Ectodermal cell (in vitro differentiated cells): ENCODE data around the gene SLC25A18.
"Not testable (repeated sequence)": the region's sequence is repeated elsewhere in the genome, so short reads cannot be mapped to it uniquely, and the experiment has no call there.

ENCODE experiments used
- H3K27ac ChIP-seq: 2 replicates; pipeline ENCODE4 v1.7.0; 2013; ENCODE audit warnings: mild to moderate bottlenecking, low read depth, low read length; ENCODE audit not compliant: insufficient read depth, poor library complexity, severe bottlenecking
- H3K27me3 ChIP-seq: 2 replicates; pipeline ENCODE4 v1.7.0; 2013; ENCODE audit warnings: mild to moderate bottlenecking, low read length; ENCODE audit not compliant: insufficient read depth, control insufficient read depth, poor library complexity, severe bottlenecking
- H3K36me3 ChIP-seq: one replicate; pipeline ENCODE4 v1.7.0; 2013; ENCODE audit warnings: low read length; ENCODE audit not compliant: control insufficient read depth, insufficient read depth
- H3K4me1 ChIP-seq: one replicate; pipeline ENCODE4 v1.7.0; 2013; ENCODE audit warnings: low read length; ENCODE audit not compliant: control insufficient read depth, insufficient read depth
- H3K4me3 ChIP-seq: 2 replicates; pipeline ENCODE4 v1.7.0; 2013; ENCODE audit warnings: low read depth, low read length, control low read depth; ENCODE audit not compliant: insufficient read depth
- H3K9me3 ChIP-seq: 2 replicates; pipeline ENCODE4 v1.7.0; 2013; ENCODE audit warnings: mild to moderate bottlenecking, low read length, moderate library complexity; ENCODE audit not compliant: control insufficient read depth
- WGBS, 2 experiments: methylation state at CpG; one replicate each; pipeline ENCODE4 v1.1.7; 2013; ENCODE audit warnings: missing lambda C conversion rate in 2 of 2; 5-methylcytosine and 5-hydroxymethylcytosine counted together

SLC25A18 gene

GRCh38 chr22:17629641-17630040 lies 66.3 kb downstream of the SLC25A18 start:
- H3K27ac ChIP-seq = no peak overlapping the region
- H3K4me1 ChIP-seq = peaks cover 3% of the 10 kb centered on the region
- H3K27me3 ChIP-seq = no peaks in the 10 kb centered on the region
- no peak overlapping the region for H3K4me3 ChIP-seq
- H3K9me3 ChIP-seq = no peaks in the 10 kb centered on the region
- WGBS, 2 experiments = 94% methylated on average over 7 of the region's 7 CpGs
- no peaks in the 10 kb centered on the region for H3K36me3 ChIP-seq

DNA sequence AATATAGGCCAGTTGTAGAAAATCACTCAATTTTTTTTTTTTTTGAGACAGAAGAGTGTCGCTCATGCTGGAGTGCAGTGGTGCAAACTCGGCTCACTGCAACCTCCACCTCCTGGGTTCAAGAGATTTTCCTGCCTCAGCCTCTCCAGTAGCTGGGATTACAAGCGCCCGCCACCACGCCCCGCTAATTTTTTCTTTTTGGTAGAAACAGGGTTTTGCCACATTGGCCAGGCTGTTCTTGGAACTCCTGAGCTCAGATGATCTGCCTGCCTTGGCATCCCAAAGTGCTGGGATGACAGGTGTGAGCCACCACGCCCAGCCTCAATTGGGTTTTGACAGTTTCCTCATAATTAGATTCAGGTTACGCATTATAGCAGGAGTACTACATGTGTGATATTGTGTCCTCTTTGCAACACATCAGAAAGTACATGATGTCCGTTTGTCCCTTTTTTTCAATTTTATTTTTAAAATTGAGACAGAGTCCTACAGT lies 67.8 kb downstream of the SLC25A18 start:
- Histone ChIP-seq H3K9me3 (no peaks in the 10 kb centered on the region), H3K27ac (no peak overlapping the region), H3K36me3 (no peaks in the 10 kb centered on the region), H3K4me1 (peaks cover 3% of the 10 kb centered on the region), H3K4me3 (no peak overlapping the region), H3K27me3 (no peaks in the 10 kb centered on the region)
- 94 to 95% methylated on average over 9 of the region's 9 CpGs for WGBS, 2 experiments

- no peak overlapping the region for H3K27ac ChIP-seq
- WGBS, 2 experiments = 78 to 88% methylated on average over 4 of the region's 4 CpGs
- H3K27me3 ChIP-seq = no peaks in the 10 kb centered on the region
- no peaks in the 10 kb centered on the region for H3K36me3 ChIP-seq
- H3K9me3 ChIP-seq = no peaks in the 10 kb centered on the region
- no peaks in the 10 kb centered on the region for H3K4me1 ChIP-seq
- H3K4me3 ChIP-seq = no peak overlapping the region
Observed at GRCh38 chr22:17633217-17633997, 70.1 kb downstream of the SLC25A18 start.

- Histone ChIP-seq H3K27ac (no peak overlapping the region), H3K27me3 (no peaks in the 10 kb centered on the region), H3K36me3 (no peaks in the 10 kb centered on the region), H3K4me3 (no peak overlapping the region), H3K9me3 (no peaks in the 10 kb centered on the region), H3K4me1 (no peaks in the 10 kb centered on the region)
- WGBS, 2 experiments = 87 to 92% methylated on average over 3 of the region's 3 CpGs
Observed at GRCh38 chr22:17633998-17634323, 70.7 kb downstream of the SLC25A18 start.

GRCh38 chr22:17634696-17635095 lies 71.4 kb downstream of the SLC25A18 start:
- no peaks in the 10 kb centered on the region for H3K27me3 ChIP-seq
- peaks cover 2% of the 10 kb centered on the region for H3K4me1 ChIP-seq
- H3K36me3 ChIP-seq = no peaks in the 10 kb centered on the region
- WGBS, 2 experiments = 89 to 95% methylated on average over 3 of the region's 3 CpGs
- H3K27ac ChIP-seq = no peak overlapping the region
- H3K9me3 ChIP-seq = no peaks in the 10 kb centered on the region
- H3K4me3 ChIP-seq = no peak overlapping the region

DNA sequence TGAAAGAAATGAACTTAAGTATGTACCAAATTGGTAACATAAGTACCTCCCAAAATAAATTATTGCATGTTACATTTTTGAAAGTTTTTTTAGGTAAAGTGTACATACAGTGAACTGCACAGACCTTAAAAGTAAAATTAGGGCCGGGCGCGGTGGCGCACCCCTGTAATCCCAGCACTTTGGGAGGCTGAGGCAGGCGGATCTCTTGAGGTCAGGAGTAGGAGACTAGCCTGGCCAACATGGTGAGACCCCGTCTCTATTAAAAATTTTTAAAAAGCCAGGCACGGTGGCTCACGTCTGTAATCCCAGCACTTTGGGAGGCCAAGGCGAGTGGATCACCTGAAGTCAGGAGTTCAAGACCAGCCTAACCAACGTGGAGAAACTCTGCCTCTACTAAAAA lies 73.6 kb downstream of the SLC25A18 start:
- not testable (repeated sequence) for H3K36me3 ChIP-seq, H3K4me3 ChIP-seq, H3K9me3 ChIP-seq, H3K27ac ChIP-seq, H3K27me3 ChIP-seq, H3K4me1 ChIP-seq
- WGBS, 2 experiments = 95 to 96% methylated on average over 10 of the region's 10 CpGs

GRCh38 chr22:17637490-17638181 lies 74.3 kb downstream of the SLC25A18 start:
- H3K27ac ChIP-seq = peak overlapping the region; percentile 97
- no peaks in the 10 kb centered on the region for H3K36me3 ChIP-seq
- peaks cover 7% of the 10 kb centered on the region for H3K4me1 ChIP-seq
- no peaks in the 10 kb centered on the region for H3K9me3 ChIP-seq
- no peaks in the 10 kb centered on the region for H3K27me3 ChIP-seq
- peak overlapping the region; percentile 82 for H3K4me3 ChIP-seq
- 74 to 75% methylated on average over 10 of the region's 10 CpGs for WGBS, 2 experiments

GRCh38 chr22:17638182-17638431 lies 74.8 kb downstream of the SLC25A18 start:
- Histone ChIP-seq H3K36me3 (no peaks in the 10 kb centered on the region), H3K27ac (peak overlapping the region; percentile 97), H3K9me3 (no peaks in the 10 kb centered on the region), H3K4me1 (peaks cover 7% of the 10 kb centered on the region), H3K27me3 (no peaks in the 10 kb centered on the region), H3K4me3 (peak overlapping the region; percentile 82)
- WGBS, 2 experiments = 3 to 4% methylated on average over 10 of the region's 10 CpGs

DNA sequence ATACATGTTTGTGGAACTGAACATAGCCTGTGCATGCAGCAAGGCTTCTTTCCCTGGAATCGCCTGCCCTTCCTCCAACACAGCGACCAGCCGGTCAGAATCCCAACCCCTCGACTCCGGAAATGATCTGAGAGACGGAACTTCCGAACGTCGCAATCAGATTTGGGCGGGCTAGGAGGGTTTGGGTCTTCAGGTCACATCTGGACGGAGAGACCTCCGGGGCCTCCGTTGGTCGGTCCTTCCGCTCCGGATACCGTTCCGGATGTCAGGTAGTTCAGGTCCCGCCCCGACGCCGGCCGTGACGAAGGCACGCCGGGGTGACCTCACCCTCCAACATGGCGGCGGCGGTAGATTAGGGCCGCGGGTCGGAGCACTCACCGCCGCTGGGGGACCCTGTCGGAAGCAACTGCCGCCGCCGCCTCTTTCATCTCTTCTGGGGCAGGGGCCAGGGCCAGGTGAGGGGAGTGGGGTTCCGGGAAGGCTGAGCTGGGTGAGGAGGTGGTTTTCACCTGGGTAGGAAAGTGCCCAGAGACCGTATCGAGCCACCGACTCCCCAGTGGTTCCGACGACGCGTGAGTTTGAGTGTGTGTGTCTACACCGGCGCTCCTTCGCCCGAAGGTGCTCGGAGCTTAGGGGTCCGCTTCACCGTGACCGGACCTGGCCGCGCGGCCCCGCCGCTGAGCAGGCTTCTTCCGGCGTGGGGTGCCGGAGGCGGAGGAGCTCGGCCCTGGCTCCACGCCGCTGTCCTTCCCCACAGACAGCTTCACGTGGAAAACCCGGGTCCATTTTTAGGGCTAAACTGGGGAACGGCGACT lies 75.3 kb downstream of the SLC25A18 start, which contains the start of gene BCL2L13:
BCL2L13 (plus strand) TSS at position 326 of the 815 bp plus-strand sequence. CDS start 16,955 bp downstream, outside the sequence.
- Histone ChIP-seq H3K36me3 (no peaks in the 10 kb centered on the region), H3K27me3 (no peaks in the 10 kb centered on the region), H3K4me1 (peaks cover 7% of the 10 kb centered on the region), H3K4me3 (peak within 1 kb of the TSS; percentile 82), H3K9me3 (no peaks in the 10 kb centered on the region), H3K27ac (peak within 1 kb of the TSS; percentile 97)
- 0 to 1% methylated on average over 70 of the region's 70 CpGs for WGBS, 2 experiments

GRCh38 chr22:17639247-17639741 lies 76.0 kb downstream of the SLC25A18 start:
- 12 to 13% methylated on average over 8 of the region's 8 CpGs for WGBS, 2 experiments
- H3K27me3 ChIP-seq = no peaks in the 10 kb centered on the region
- H3K9me3 ChIP-seq = no peaks in the 10 kb centered on the region
- peak overlapping the region; percentile 97 for H3K27ac ChIP-seq
- peaks cover 7% of the 10 kb centered on the region for H3K4me1 ChIP-seq
- H3K4me3 ChIP-seq = peak overlapping the region; percentile 82
- no peaks in the 10 kb centered on the region for H3K36me3 ChIP-seq
